ENCODE measurements around the gene PPFIA1.

Gene PPFIA1

GRCh38 chr11:70270104-70270876 lies at the start of gene PPFIA1:
Gene PPFIA1, plus strand, starts transcription at chr11:70270690. Its CDS starts 1,483 bp downstream, at chr11:70272173.
- DNase-seq (ENCODE audit: low spot score), result peak; percentile 99

GRCh38 chr11:70220920-70221319 lies 49.6 kb upstream of the PPFIA1 start:
- no peak for DNase-seq (ENCODE audit: low spot score)

DNA sequence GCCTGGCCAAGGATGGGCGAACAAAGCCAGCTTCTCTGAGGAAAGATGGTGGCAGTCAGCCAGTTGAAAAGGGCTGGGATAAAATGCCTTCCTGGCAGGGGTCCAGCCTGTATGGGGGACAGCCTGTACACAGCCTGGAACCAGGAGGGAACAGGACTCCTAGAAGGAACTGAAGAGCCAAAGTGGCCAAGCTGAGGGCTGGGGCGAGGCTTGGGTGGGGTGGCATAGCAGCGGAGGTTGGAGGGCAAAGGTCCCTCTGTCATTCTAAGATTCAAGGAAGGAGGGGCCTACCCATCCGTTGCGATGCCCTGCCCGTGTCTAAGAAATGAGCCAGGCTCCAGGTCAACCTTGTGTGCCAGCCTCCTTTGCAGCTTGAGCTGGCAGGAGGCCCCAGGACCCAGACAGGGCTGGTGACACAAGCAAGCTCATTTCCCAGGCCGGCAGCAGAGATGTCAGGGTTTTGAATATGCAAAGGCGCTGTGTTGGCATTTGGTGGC lies 44.8 kb upstream of the PPFIA1 start:
- no peak for DNase-seq (ENCODE audit: low spot score)

- no peak for DNase-seq (ENCODE audit: low spot score)
These were observed 44.3 kb upstream of the PPFIA1 start for GRCh38 chr11:70226183-70226582.

GRCh38 chr11:70226967-70227366 lies 43.5 kb upstream of the PPFIA1 start:
- peak; percentile 84 for DNase-seq (ENCODE audit: low spot score)

DNA sequence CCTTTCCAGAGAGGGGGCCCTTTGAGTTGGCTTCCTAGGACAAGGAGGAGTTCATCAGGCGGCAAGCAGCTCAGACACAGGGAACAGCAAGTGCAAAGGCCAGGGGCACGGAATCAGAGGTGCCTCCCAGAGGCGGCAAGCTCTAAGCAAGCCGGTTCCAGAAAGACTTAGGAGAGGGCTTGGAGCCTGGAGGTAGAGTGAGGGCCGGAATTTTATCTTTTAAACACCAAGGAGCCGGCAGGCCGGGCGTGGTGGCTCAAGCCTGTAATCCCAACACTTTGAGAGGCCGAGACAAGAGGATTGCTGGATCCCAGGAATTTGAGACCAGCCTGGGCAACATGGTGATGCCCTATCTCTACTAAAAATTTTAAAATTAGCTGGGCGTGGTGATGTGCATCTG lies 40.8 kb upstream of the PPFIA1 start:
- no peak for DNase-seq (ENCODE audit: low spot score)

DNA sequence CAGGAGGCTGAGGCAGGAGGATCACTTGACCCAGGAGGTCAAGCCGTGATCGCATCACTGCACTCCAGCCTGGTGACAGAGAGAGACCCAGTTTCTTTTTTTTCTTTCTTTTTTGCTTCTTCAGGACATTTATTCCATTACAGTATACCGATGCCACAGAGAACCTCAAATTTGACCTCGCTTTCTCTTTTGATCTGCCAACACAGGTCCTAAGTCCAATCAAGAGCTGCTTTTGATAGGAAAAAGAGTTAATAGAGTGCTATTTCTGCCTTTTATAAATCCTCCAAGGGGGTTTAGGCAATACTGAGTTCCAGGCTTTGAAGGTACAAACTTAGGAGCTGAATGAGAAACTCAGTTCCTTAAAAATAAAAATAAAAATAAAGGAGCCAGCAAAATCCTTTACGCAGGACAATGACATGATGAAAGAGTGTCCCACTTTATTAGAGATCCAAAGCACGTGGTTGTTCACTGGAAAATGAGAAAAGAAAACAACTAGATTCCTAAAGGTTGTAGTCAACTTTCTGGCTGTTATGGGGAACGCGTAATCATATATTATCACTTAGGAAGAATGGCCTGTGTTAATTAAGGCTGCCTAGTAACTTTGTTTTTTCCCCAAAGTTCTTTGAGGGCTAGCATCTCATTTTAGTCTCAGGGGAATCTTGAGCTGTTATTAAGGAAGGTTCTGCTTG lies 40.2 kb upstream of the PPFIA1 start:
- no peak for DNase-seq (ENCODE audit: low spot score)

GRCh38 chr11:70230840-70231710 lies 39.4 kb upstream of the PPFIA1 start:
- DNase-seq (ENCODE audit: low spot score), result no peak

DNA sequence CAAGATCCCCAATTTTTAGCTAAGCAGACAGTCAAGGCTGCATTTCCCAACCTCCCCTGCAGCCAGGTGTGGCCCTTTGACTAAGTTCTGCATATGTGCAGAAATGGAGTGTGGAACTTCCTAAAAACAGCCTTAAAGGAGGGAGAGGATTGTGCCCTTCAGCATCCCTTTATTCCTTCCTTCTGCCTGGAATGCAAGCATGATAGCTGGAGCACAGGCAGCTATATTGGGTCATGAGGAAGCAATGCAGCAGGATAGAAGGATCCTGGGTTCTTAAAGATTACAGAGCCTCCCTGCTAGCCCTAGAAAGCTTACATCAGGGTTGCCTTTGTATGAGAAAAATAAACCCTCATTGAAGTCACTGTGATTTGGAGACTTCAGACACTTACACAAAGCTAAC lies 37.5 kb upstream of the PPFIA1 start:
- DNase-seq (ENCODE audit: low spot score), result no peak

GRCh38 chr11:70233511-70233934 lies 37.0 kb upstream of the PPFIA1 start:
- no peak for DNase-seq (ENCODE audit: low spot score)

- no peak for DNase-seq (ENCODE audit: low spot score)
These were observed 36.5 kb upstream of the PPFIA1 start for GRCh38 chr11:70233962-70234361.

DNA sequence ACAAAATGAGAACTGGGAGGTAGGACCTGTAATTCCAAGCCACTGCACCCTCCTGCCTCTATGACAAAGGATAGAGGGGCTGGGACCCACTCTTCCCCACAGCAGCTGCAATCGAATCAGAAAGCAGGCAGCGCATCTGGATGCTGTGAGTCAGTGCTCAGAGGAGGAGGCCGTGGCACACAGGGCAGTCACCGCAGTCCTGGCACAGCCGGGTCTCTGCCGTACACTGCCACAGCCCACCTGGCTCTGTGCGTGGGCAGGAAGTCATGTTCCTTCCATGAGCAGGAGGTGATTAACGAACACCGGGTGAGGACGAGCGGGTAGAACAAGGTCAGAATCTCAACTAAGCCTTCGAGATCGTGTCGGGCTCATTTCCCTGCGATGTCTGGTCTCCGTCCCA lies 30.2 kb upstream of the PPFIA1 start:
- no peak for DNase-seq (ENCODE audit: low spot score)

DNA sequence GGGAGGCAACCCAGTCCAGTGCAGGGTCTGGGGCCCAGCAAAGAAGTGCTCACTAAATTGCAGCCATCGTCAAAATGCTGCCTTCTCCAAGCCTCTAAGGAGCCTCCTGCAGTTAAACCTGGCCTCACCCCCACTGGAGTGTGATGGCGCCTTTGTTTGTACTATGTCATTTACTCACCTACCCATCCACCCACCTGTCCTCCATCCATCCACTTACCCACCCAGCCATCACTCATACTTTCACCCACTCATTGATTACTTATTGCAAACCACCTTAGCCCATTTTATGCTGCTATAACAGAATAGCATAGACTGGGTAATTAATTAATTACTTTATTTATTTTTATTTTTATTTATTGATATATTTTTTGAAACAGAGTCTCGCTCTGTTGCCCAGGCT lies 28.8 kb upstream of the PPFIA1 start:
- no peak for DNase-seq (ENCODE audit: low spot score)

GRCh38 chr11:70242885-70243284 lies 27.6 kb upstream of the PPFIA1 start:
- DNase-seq (ENCODE audit: low spot score), result no peak

GRCh38 chr11:70243912-70244652 lies 26.4 kb upstream of the PPFIA1 start:
- no peak for DNase-seq (ENCODE audit: low spot score)

- no peak for DNase-seq (ENCODE audit: low spot score)
These were observed 25.8 kb upstream of the PPFIA1 start for GRCh38 chr11:70244698-70245097.

- DNase-seq (ENCODE audit: low spot score), result no peak
These were observed 24.3 kb upstream of the PPFIA1 start for GRCh38 chr11:70246196-70246595.

DNA sequence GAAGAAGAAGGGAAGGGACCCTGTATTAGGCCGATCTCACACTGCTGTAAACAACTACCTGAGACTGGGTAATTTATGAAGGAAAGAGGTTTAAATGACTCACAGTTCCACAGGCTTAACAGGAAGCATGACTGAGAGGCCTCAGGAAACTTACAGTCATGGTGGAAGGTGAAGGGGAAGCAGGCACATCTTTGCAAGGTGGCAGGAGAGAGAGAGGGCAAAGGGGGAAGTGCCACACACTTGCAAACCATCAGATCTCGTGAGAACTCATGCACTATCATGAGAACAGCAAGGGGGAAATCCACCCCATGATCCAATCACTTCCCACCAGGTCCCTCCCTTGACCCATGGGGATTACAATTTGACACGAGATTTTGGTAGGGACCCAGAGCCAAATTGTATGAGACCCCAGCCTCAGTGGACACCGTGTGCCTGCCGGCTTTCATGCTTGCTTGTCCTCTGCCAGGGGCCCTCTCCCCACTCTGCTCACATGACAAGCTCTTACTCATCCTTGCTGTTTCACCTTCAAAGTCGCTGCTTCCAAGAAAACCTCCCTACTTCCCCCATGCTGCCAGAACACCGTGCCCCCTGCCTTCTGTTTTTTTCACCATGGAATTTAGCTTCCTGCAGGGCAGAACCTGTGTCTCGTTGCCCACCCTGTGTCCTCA lies 23.3 kb upstream of the PPFIA1 start:
- DNase-seq (ENCODE audit: low spot score), result no peak

DNA sequence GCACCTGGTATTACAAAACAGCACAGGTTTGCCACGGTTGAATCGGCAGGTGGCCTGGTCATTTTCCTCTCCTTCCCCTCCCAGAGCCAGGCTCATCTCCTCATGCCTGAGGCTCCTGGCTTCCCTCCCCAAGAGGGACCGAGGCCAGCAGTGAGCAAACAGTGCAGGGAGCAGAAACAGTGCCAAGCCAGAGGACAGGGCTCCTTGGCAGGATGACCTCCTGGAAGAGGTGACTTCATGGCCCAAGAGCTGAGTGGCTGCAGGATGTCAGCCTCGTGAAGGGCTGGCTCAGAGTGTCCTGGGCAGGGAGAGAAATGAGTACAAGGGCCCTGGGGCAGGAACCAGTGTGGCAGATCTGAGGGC lies 22.8 kb upstream of the PPFIA1 start:
- no peak for DNase-seq (ENCODE audit: low spot score)

DNA sequence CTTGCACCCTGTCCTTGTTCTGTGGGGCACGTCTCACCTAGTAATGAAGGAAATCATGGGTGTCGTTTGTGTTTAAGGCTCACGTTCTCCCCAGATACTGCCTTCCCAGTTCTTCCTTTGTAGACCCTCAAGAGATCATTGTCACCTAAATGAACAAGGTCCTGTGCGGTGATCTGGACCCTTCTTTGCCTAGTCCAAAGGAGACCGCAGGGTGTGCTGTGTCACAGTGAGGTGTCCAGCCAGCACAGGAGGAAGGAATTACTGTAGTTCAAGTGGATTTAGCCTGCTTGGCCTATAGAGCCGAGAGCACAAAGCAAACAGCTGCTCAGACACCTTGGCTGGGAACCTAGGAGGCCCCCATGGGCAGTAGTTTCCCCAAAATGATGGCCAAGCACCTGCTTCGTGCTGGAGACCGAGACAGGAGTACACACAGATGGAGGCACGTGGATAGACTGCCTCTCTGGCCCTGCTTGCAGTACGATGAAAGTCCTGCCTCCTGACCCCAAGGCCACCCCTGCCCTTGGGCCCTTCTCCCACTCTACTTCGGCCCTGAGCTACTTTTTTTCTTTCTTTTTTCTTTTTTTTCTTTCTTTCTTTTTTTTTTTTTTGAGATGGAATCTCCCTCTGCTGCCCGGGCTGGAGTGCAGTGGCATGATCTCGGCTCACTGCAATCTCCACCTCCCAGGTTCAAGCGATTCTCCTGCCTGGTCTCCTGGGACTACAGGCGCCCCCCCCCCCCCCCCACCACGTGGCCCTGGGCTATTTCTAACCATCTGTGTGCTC lies 19.4 kb upstream of the PPFIA1 start:
- no peak for DNase-seq (ENCODE audit: low spot score)

All from HuH-7 (cell line).